ENCODE data around the gene HIVEP1. TPM values are rescaled to one million over a fixed set of nuclear protein-coding genes. Genes with fewer than 3 reads are reported as not detected.

HIVEP1 gene
- total RNA-seq, 1 experiment from 2014 or later, result 24.2 TPM

DNA sequence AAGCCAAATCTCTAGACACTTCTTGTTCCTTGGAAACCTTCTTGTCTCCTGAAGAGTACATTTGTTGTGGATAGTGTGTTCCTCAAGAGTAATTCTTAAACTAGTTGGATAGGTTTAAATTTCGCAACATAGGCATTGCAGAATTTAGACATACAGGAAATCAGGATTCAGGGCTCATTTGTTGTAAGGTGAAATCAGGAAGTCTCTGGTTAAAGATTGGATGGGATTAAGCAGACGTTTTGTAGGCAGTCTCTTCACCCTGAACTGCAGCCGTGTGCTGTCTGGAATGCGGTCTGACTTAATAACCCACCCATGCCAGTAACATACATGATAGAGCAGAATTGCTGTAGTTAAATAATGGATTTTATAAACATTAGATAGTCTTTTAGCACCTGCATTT is 21.7 kb downstream of the HIVEP1 start:
- peak overlapping the region; percentile 47 for H3K27ac ChIP-seq
- H3F3A ChIP-seq (ENCODE audit: insufficient read depth, low read depth), result peaks cover 14% of the 10 kb centered on the region
- intact Hi-C loops (cut with micrococcal nuclease; ENCODE audit: unreplicated experiment), result no loop called here
- CTCF ChIA-PET, result no interaction called here
- H2AFZ ChIP-seq, result no peak overlapping the region; the same call in 1 of the 2 replicates
- H3K79me2 ChIP-seq (ENCODE audit: low read depth), result peaks cover 69% of the 10 kb centered on the region
- peak; percentile 26 to 94 for DNase-seq
- H3K27me3 ChIP-seq (ENCODE audit: insufficient read depth, low read depth), result no peaks in the 10 kb centered on the region
- 0 out of 2 replicates have a peak, but pooled peaks cover 4% of the 10 kb centered on the region for H3K9me2 ChIP-seq (ENCODE audit: insufficient read depth)
- TF ChIP-seq EZH2 (IDR thresholded peaks at IDR 0.05; ENCODE audit: low read depth), result no peak
- TF ChIP-seq, protein P1, sequence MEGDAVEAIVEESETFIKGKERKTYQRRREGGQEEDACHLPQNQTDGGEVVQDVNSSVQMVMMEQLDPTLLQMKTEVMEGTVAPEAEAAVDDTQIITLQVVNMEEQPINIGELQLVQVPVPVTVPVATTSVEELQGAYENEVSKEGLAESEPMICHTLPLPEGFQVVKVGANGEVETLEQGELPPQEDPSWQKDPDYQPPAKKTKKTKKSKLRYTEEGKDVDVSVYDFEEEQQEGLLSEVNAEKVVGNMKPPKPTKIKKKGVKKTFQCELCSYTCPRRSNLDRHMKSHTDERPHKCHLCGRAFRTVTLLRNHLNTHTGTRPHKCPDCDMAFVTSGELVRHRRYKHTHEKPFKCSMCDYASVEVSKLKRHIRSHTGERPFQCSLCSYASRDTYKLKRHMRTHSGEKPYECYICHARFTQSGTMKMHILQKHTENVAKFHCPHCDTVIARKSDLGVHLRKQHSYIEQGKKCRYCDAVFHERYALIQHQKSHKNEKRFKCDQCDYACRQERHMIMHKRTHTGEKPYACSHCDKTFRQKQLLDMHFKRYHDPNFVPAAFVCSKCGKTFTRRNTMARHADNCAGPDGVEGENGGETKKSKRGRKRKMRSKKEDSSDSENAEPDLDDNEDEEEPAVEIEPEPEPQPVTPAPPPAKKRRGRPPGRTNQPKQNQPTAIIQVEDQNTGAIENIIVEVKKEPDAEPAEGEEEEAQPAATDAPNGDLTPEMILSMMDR (conservative IDR thresholded peaks at IDR 0.05), result no peak
- peak overlapping the region; percentile 53 for H3K4me2 ChIP-seq
- peaks cover 24% of the 10 kb centered on the region; the same call in 1 of the 2 replicates for H3K36me3 ChIP-seq (ENCODE audit: low read depth)
- POLR2A ChIA-PET (ENCODE audit: unreplicated experiment), result no interaction called here
- peaks cover 16% of the 10 kb centered on the region for H3K4me1 ChIP-seq (replicated peaks; ENCODE audit: insufficient read depth)
- BruUV-seq (replicated peaks), result no TSS peak
- H3K9me3 ChIP-seq (ENCODE audit: insufficient read depth, low read depth), result peaks cover 20% of the 10 kb centered on the region; the same call in 1 of the 2 replicates
- no peaks in the 10 kb centered on the region for H4K20me1 ChIP-seq (ENCODE audit: insufficient read depth)
- H3K4me3 ChIP-seq, result no peak overlapping the region

DNA sequence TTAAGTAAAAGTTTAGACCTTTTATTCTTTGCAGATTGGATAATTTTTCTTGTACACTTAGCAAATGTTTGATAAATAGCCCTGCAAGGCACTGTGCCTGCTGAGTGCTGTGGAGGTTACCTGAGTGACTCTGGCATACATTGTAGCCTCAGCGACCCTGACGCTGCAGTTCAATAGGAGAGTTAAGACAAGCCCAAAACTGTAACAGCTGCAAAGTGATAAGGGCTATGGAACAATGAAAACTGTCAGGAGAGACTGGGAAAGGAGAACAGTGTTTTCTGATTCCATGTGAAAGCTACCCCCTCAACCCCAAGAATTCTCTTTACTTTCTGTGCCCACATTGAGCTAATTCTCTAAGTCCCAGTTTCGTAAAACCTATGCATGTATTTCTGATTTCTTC is 22.2 kb downstream of the HIVEP1 start:
- TF ChIP-seq, protein P1 (conservative IDR thresholded peaks at IDR 0.05), result no peak
- TF ChIP-seq EZH2 (IDR thresholded peaks at IDR 0.05; ENCODE audit: low read depth), result no peak
- Histone ChIP-seq H3K4me3 (no peak overlapping the region), H3K9me3 (ENCODE audit: insufficient read depth, low read depth) (peaks cover 14% of the 10 kb centered on the region; the same call in 1 of the 2 replicates), H4K20me1 (ENCODE audit: insufficient read depth) (no peaks in the 10 kb centered on the region), H3K9me2 (ENCODE audit: insufficient read depth) (0 out of 2 replicates have a peak, but pooled peaks cover 4% of the 10 kb centered on the region), H3F3A (ENCODE audit: insufficient read depth, low read depth) (peaks cover 14% of the 10 kb centered on the region), H3K27ac (peak overlapping the region; percentile 47), H3K27me3 (ENCODE audit: insufficient read depth, low read depth) (no peaks in the 10 kb centered on the region), H3K4me1 (replicated peaks; ENCODE audit: insufficient read depth) (peaks cover 16% of the 10 kb centered on the region), H3K36me3 (ENCODE audit: low read depth) (peaks cover 20% of the 10 kb centered on the region; the same call in 1 of the 2 replicates), H2AFZ (no peak overlapping the region), H3K79me2 (ENCODE audit: low read depth) (peaks cover 72% of the 10 kb centered on the region), H3K4me2 (peak overlapping the region; percentile 53)
- intact Hi-C loops (cut with micrococcal nuclease; ENCODE audit: unreplicated experiment), result no loop called here
- BruUV-seq (replicated peaks), result no TSS peak
- POLR2A ChIA-PET (ENCODE audit: unreplicated experiment), result no interaction called here
- CTCF ChIA-PET, result no interaction called here
- DNase-seq, result no peak

DNA sequence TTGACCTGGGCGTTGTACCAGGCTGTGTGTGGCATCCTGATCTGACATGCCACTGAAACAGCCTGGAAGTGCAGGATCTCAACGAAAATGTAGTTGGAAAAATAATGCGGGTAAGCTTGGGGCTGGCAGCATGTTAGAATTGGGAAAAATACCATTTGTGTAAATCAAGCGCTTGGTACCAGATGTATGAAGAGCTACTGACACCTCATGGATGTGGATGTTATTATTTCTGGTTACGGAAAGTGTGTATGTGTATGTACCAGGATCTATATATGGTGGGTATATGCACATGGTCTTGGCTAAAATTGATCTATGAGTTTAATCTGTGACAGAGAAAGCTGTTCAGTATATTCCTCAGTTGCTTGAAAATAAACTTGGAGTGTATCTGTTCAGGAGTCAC is 22.7 kb downstream of the HIVEP1 start:
- peaks cover 9% of the 10 kb centered on the region; the same call in 1 of the 2 replicates for H3K9me3 ChIP-seq (ENCODE audit: insufficient read depth, low read depth)
- 0 out of 2 replicates have a peak, but pooled peaks cover 4% of the 10 kb centered on the region for H3K9me2 ChIP-seq (ENCODE audit: insufficient read depth)
- H4K20me1 ChIP-seq (ENCODE audit: insufficient read depth), result no peaks in the 10 kb centered on the region
- TF ChIP-seq EZH2 (IDR thresholded peaks at IDR 0.05; ENCODE audit: low read depth), result no peak
- TF ChIP-seq, protein P1 (conservative IDR thresholded peaks at IDR 0.05), result no peak
- H3K27ac ChIP-seq, result no peak overlapping the region
- H3K4me3 ChIP-seq, result no peak overlapping the region
- H2AFZ ChIP-seq, result no peak overlapping the region
- peaks cover 16% of the 10 kb centered on the region; the same call in 1 of the 2 replicates for H3K36me3 ChIP-seq (ENCODE audit: low read depth)
- H3F3A ChIP-seq (ENCODE audit: insufficient read depth, low read depth), result peaks cover 14% of the 10 kb centered on the region
- no peaks in the 10 kb centered on the region for H3K27me3 ChIP-seq (ENCODE audit: insufficient read depth, low read depth)
- ChIA-PET POLR2A (ENCODE audit: unreplicated experiment) (no interaction called here), CTCF (no interaction called here)
- peaks cover 16% of the 10 kb centered on the region for H3K4me1 ChIP-seq (replicated peaks; ENCODE audit: insufficient read depth)
- no TSS peak for BruUV-seq (replicated peaks)
- H3K4me2 ChIP-seq, result no peak overlapping the region
- DNase-seq, result no peak
- intact Hi-C loops (cut with micrococcal nuclease; ENCODE audit: unreplicated experiment), result no loop called here
- peaks cover 74% of the 10 kb centered on the region for H3K79me2 ChIP-seq (ENCODE audit: low read depth)

All from PC-9 (cell line).